H9 (cell line): Measurements from ENCODE around the gene JPH2. TPM values are rescaled to one million over a fixed set of nuclear protein-coding genes. Genes with fewer than 3 reads are reported as not detected.

ENCODE experiments used
- DNase-seq: peaks from one replicate; pipeline ENCODE4 v3.0.0-alpha.2; 2017
- H2AFZ ChIP-seq: one replicate; pipeline ENCODE4 v1.6.1; 2013; ENCODE audit warnings: mild to moderate bottlenecking, low read length, control low read depth, moderate library complexity
- H2AK5ac ChIP-seq: 2 replicates; pipeline ENCODE4 v1.6.1; 2013; ENCODE audit warnings: low read length, control low read depth, mixed read lengths; ENCODE audit not compliant: insufficient read length
- H2BK120ac ChIP-seq: one replicate; pipeline ENCODE4 v1.6.1; 2013; ENCODE audit warnings: low read depth, mild to moderate bottlenecking, low read length, control low read depth, inconsistent platforms; ENCODE audit not compliant: poor library complexity, severe bottlenecking
- H2BK12ac ChIP-seq: 2 replicates; pipeline ENCODE4 v1.6.1; 2013; ENCODE audit warnings: low read length, control low read depth, mixed read lengths, low read depth; ENCODE audit not compliant: insufficient read length
- H2BK15ac ChIP-seq: 2 replicates; pipeline ENCODE4 v1.6.1; 2013; ENCODE audit warnings: low read depth, low read length, control low read depth
- H2BK20ac ChIP-seq: one replicate; pipeline ENCODE4 v1.6.1; 2013; ENCODE audit warnings: low read depth, mild to moderate bottlenecking, low read length, control low read depth, inconsistent platforms; ENCODE audit not compliant: poor library complexity, severe bottlenecking
- H2BK5ac ChIP-seq: 2 replicates; pipeline ENCODE4 v1.6.1; 2013; ENCODE audit warnings: low read length, control low read depth, mixed read lengths; ENCODE audit not compliant: insufficient read length
- H3K14ac ChIP-seq: 2 replicates; pipeline ENCODE4 v1.6.1; 2013; ENCODE audit warnings: low read length, control low read depth; ENCODE audit not compliant: insufficient read depth
- H3K18ac ChIP-seq: 2 replicates; pipeline ENCODE4 v1.6.1; 2013; ENCODE audit warnings: low read depth, mild to moderate bottlenecking, mixed read lengths, low read length, control low read depth; ENCODE audit not compliant: insufficient read length
- H3K23ac ChIP-seq: 2 replicates; pipeline ENCODE4 v1.6.1; 2013; ENCODE audit warnings: low read length, control low read depth, mixed read lengths, low read depth; ENCODE audit not compliant: insufficient read length
- H3K23me2 ChIP-seq: 2 replicates; pipeline ENCODE4 v1.6.1; 2013; ENCODE audit warnings: low read depth, mild to moderate bottlenecking, mixed read lengths, low read length, control low read depth; ENCODE audit not compliant: insufficient read length, poor library complexity, severe bottlenecking
- H3K27ac ChIP-seq: 2 replicates; pipeline ENCODE4 v1.5.1; 2013; ENCODE audit warnings: low read length, control low read depth, mixed read lengths, low read depth; ENCODE audit not compliant: insufficient read length
- H3K27me3 ChIP-seq: 2 replicates; pipeline ENCODE4 v1.6.1; 2013; ENCODE audit warnings: low read length, control low read depth, inconsistent platforms; ENCODE audit not compliant: insufficient read depth
- H3K4ac ChIP-seq: 2 replicates; pipeline ENCODE4 v1.6.1; 2013; ENCODE audit warnings: low read depth, mild to moderate bottlenecking, control low read depth, inconsistent platforms, low read length, moderate library complexity
- H3K4me1 ChIP-seq: 2 replicates; pipeline ENCODE4 v1.6.1; 2013; ENCODE audit warnings: low read length, control low read depth, inconsistent platforms; ENCODE audit not compliant: insufficient read depth
- H3K4me2 ChIP-seq: 2 replicates; pipeline ENCODE4 v1.6.1; 2013; ENCODE audit warnings: low read length, control low read depth, mixed read lengths; ENCODE audit not compliant: insufficient read length, insufficient read depth
- H3K56ac ChIP-seq: 2 replicates; pipeline ENCODE4 v1.6.1; 2013; ENCODE audit warnings: low read depth, mild to moderate bottlenecking, mixed read lengths, low read length, control low read depth; ENCODE audit not compliant: insufficient read length
- H3K79me1 ChIP-seq: 2 replicates; pipeline ENCODE4 v1.6.1; 2013; ENCODE audit warnings: low read depth, mild to moderate bottlenecking, moderate library complexity, low read length, control low read depth, inconsistent platforms; ENCODE audit not compliant: insufficient read depth, poor library complexity, severe bottlenecking
- H3K79me2 ChIP-seq: 2 replicates; pipeline ENCODE4 v1.6.1; 2013; ENCODE audit warnings: low read length, control low read depth, inconsistent platforms; ENCODE audit not compliant: insufficient read depth
- H3K9ac ChIP-seq: 2 replicates; pipeline ENCODE4 v1.6.1; 2013; ENCODE audit warnings: low read length, control low read depth, mixed read lengths; ENCODE audit not compliant: insufficient read length; ENCODE audit errors: extremely low read depth
- H3K9me3 ChIP-seq: one replicate; pipeline ENCODE4 v1.6.1; 2013; ENCODE audit warnings: low read depth, low read length, inconsistent platforms; ENCODE audit not compliant: control insufficient read depth
- H3T11ph ChIP-seq: one replicate; pipeline ENCODE4 v1.6.1; 2013; ENCODE audit warnings: mild to moderate bottlenecking, low read length, control low read depth, inconsistent platforms
- H4K20me1 ChIP-seq: one replicate; pipeline ENCODE4 v1.6.1; 2013; ENCODE audit not compliant: control insufficient read depth, insufficient read length, insufficient read depth
- H4K5ac ChIP-seq: 2 replicates; pipeline ENCODE4 v1.6.1; 2013; ENCODE audit warnings: low read depth, mild to moderate bottlenecking, mixed read lengths, low read length, control low read depth; ENCODE audit not compliant: insufficient read length
- H4K8ac ChIP-seq: replicated peaks from 2 replicates; pipeline ENCODE4 v1.6.1; 2013; ENCODE audit warnings: low read length, control low read depth, mixed read lengths, low read depth; ENCODE audit not compliant: insufficient read length
- H4K91ac ChIP-seq: 2 replicates; pipeline ENCODE4 v1.6.1; 2013; ENCODE audit warnings: low read depth, mild to moderate bottlenecking, moderate library complexity, mixed read lengths, low read length, control low read depth; ENCODE audit not compliant: insufficient read length
- H3K27ac Mint-ChIP-seq, 3 experiments: 2 replicates in 2 of 3; 3 replicates in 1 of 3; pipeline ENCODE4 v1.8.0; 2020 to 2021; ENCODE audit warnings: mixed read lengths in 3 of 3, mild to moderate bottlenecking in 1 of 3, moderate library complexity in 1 of 3
- H3K27me3 Mint-ChIP-seq: 2 replicates; pipeline ENCODE4 v1.8.0; 2021; ENCODE audit warnings: low read depth, mild to moderate bottlenecking, moderate library complexity, mixed read lengths
- H3K36me3 Mint-ChIP-seq, 3 experiments: 2 replicates in 2 of 3; 3 replicates in 1 of 3; pipeline ENCODE4 v1.8.0; 2020 to 2021; ENCODE audit warnings: low read depth in 3 of 3, mixed read lengths in 3 of 3; ENCODE audit not compliant: insufficient read depth in 1 of 3
- H3K4me1 Mint-ChIP-seq, 2 experiments: 2 replicates each; pipeline ENCODE4 v1.8.0; 2020; ENCODE audit warnings: mixed read lengths in 2 of 2
- H3K4me3 Mint-ChIP-seq, 2 experiments: 2 replicates in 1 of 2; 3 replicates in 1 of 2; pipeline ENCODE4 v1.8.0; 2020 to 2021; ENCODE audit warnings: mild to moderate bottlenecking in 2 of 2, mixed read lengths in 2 of 2, moderate library complexity in 1 of 2
- H3K9me3 Mint-ChIP-seq, 2 experiments: 2 replicates in 1 of 2; 3 replicates in 1 of 2; pipeline ENCODE4 v1.8.0; 2020; ENCODE audit warnings: mild to moderate bottlenecking in 2 of 2, mixed read lengths in 2 of 2, moderate library complexity in 1 of 2
- WGBS: extraction: QIAGEN DNeasy Blood & Tissue Kit; methylation state at CpG from one replicate; pipeline ENCODE4 v1.1.7; 2013; ENCODE audit warnings: missing lambda C conversion rate, low lambda C conversion rate, mixed read lengths; ENCODE audit not compliant: insufficient read length; ENCODE audit errors: extremely low coverage; 5-methylcytosine and 5-hydroxymethylcytosine counted together
- total RNA-seq: library from RNA; stranded (reverse); gene quantifications from 2 replicates; pipeline ENCODE4 v1.2.1, GENCODE V29; 2021
- TF ChIP-seq, protein P1 (sequence below): fragments of 200-600 bp; sonication (generic); conservative IDR thresholded peaks from 3 replicates; pipeline ENCODE4 v1.8.0; 2021; ENCODE audit warnings: antibody characterized with exemption, mild to moderate bottlenecking

JPH2 gene
- total RNA-seq, 1 experiment from 2014 or later, result 0.31 TPM

- no peak overlapping the region for H4K5ac ChIP-seq
- Mint-ChIP-seq H3K36me3 (no peaks in the 10 kb centered on the region), H3K9me3 (no peaks in the 10 kb centered on the region; a peak in 1 of 5 replicates), H3K4me3 (no peak overlapping the region), H3K27me3 (no peaks in the 10 kb centered on the region; the same call in 1 of the 2 replicates), H3K4me1 (peaks cover 0 to 4% of the 10 kb centered on the region in 2 experiments; a peak in 1 of 4 replicates), H3K27ac (peak overlapping the region in 1 of 3 experiments; percentile 45; a peak in 1 of 7 replicates)
- H4K8ac ChIP-seq, result no peak overlapping the region
- no peaks in the 10 kb centered on the region for H4K20me1 ChIP-seq
- no peak overlapping the region for H4K91ac ChIP-seq
- no peak overlapping the region for H3K14ac ChIP-seq
- no peak overlapping the region for H2BK15ac ChIP-seq
- no peak overlapping the region for H2BK120ac ChIP-seq
- no peak overlapping the region for H3T11ph ChIP-seq
- no peak for DNase-seq
- WGBS, result no CpG with 5 or more reads among the region's 6 CpGs
- no peak overlapping the region for H3K4me2 ChIP-seq
- H3K23me2 ChIP-seq, result no peaks in the 10 kb centered on the region
- no peaks in the 10 kb centered on the region for H3K79me1 ChIP-seq
- no peaks in the 10 kb centered on the region for H3K27me3 ChIP-seq
- no peak overlapping the region for H2BK5ac ChIP-seq
- H3K56ac ChIP-seq, result no peak overlapping the region
- H3K27ac ChIP-seq, result no peak overlapping the region
- H3K9me3 ChIP-seq, result no peaks in the 10 kb centered on the region
- no peaks in the 10 kb centered on the region for H3K4me1 ChIP-seq
- no peak overlapping the region for H2BK20ac ChIP-seq
- H3K4ac ChIP-seq, result no peak overlapping the region
- TF ChIP-seq, protein P1, sequence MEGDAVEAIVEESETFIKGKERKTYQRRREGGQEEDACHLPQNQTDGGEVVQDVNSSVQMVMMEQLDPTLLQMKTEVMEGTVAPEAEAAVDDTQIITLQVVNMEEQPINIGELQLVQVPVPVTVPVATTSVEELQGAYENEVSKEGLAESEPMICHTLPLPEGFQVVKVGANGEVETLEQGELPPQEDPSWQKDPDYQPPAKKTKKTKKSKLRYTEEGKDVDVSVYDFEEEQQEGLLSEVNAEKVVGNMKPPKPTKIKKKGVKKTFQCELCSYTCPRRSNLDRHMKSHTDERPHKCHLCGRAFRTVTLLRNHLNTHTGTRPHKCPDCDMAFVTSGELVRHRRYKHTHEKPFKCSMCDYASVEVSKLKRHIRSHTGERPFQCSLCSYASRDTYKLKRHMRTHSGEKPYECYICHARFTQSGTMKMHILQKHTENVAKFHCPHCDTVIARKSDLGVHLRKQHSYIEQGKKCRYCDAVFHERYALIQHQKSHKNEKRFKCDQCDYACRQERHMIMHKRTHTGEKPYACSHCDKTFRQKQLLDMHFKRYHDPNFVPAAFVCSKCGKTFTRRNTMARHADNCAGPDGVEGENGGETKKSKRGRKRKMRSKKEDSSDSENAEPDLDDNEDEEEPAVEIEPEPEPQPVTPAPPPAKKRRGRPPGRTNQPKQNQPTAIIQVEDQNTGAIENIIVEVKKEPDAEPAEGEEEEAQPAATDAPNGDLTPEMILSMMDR, result no peak
- H3K79me2 ChIP-seq, result no peaks in the 10 kb centered on the region
- H2BK12ac ChIP-seq, result no peak overlapping the region
- H3K18ac ChIP-seq, result no peak overlapping the region
- no peak overlapping the region for H3K9ac ChIP-seq
- H2AFZ ChIP-seq, result no peak overlapping the region
- H3K23ac ChIP-seq, result no peak overlapping the region
- H2AK5ac ChIP-seq, result no peak overlapping the region
These were observed 33.3 kb downstream of the JPH2 start for GRCh38 chr20:44153636-44154043.
